NCI-H2029 (cell line): Measurements from ENCODE around the gene ERBB4.
A peak's percentile ranks its signal among the peaks of the same experiment; 100 is the strongest.

Experiments used
- DNase-seq: peaks from one replicate; lab custom pipeline; 2025; lab: John Stamatoyannopoulos, UW

The ERBB4 gene

GRCh38 chr2:211468217-211468616, 1070.4 kb downstream of the ERBB4 start:
- no peak for DNase-seq

DNA sequence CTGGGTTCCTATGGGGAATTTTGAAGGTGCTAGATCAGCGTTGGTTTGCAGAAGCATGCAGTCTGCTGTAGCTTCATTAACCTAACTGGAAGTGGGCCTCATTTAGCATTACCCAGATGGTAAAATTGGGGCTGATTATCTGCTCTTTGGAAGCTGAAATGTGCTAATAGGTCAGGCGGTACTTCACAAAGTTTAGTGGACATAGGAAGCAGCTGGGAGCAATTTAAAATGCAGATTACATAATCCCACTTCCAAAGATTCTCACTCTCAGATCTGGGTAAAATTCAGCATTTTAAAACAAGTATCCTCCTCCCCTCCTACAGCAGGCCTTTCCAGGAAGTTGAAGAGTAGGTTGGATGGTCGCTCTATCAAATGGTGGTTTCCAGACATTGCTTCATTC, 1075.2 kb downstream of the ERBB4 start:
- no peak for DNase-seq

GRCh38 chr2:211458974-211459373, 1079.6 kb downstream of the ERBB4 start:
- DNase-seq, result no peak

DNA sequence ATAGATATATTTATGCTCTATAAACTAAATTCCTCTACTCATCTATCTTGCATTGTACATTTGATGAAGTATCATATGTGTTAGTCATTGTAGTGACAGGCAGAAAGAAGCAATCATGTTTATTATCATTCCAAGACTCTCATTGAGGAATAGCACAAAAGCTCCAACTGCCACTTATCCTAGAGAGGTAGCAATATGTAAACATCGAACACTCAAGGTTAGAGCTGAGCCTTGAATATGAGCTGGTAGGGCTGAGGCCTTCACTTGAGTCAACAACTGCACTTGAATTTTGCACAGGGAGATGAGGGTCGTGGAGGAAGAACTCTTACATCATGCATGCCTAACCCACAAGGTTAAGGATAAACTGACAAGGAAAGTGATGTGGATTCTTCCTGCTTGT, 1081.3 kb downstream of the ERBB4 start:
- DNase-seq, result peak; percentile 59

DNA sequence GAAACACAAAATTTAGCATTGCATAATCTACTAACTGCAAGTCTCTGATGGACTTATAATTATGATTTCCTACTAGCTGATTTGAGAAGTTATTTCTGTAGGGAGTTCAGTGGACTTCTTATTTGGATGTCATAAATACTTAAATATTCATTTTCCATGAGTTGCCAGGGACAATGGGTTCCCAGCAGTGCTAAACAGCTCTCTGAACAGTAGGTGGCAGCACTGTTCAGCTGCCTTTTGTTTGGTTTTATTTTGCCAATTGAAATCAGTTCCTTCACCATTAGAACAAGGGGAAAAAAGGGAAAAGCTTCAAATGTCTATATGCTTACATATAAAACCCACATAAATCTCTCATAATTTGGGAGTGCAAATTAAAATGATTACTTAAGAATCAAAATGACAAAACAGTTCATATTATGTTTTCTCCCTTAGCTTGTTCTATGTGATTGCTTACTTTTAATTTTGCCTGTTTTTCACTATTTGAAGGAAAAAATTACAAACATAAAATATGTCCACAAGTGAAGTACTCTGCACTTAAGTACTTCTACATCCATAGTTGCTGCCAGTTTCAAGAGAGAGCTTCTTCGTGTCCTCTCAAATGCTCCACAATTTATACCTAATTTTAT, 1083.3 kb downstream of the ERBB4 start:
- DNase-seq, result peak; percentile 26

DNA sequence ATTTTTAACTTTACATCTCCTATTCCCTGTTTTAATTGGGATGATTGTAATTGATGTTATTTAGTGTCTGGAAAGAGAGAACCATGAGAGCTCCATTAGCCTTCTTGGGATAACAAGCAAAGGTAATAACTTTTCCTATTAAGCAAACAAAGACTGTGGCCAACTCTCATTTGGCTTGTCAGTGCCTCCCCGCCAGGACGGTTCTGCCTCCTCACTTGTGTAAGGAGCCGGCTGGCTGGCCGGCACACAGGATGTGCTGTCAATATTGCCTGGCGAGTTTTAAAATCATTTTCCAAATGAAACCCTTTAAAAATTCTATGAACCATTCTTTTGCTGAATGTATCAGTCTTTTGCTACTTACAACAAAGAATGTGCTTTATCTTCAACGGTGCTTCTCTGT, 1083.9 kb downstream of the ERBB4 start:
- DNase-seq, result no peak

- DNase-seq, result no peak
Observed at GRCh38 chr2:211453311-211453887, 1085.2 kb downstream of the ERBB4 start.

GRCh38 chr2:211451642-211452041, 1087.0 kb downstream of the ERBB4 start:
- no peak for DNase-seq

DNA sequence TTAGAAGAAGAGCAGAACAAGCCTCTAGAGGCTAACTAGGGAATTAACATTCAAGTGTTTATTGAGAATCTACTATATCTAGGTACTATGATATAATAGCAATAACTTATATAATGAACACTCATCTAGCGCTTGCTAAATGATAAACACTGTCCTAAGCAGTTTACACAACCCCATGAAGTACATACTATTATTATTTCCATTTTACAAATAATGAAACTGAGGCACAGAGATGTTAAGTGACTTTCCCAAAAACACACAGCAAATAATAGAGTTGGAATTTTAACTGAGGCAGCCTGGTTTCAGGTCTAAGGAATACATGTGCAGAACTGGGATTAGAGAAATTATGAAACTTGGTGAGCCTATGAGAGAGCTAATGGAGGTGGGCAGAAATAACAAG, 1088.8 kb downstream of the ERBB4 start:
- DNase-seq, result no peak

DNA sequence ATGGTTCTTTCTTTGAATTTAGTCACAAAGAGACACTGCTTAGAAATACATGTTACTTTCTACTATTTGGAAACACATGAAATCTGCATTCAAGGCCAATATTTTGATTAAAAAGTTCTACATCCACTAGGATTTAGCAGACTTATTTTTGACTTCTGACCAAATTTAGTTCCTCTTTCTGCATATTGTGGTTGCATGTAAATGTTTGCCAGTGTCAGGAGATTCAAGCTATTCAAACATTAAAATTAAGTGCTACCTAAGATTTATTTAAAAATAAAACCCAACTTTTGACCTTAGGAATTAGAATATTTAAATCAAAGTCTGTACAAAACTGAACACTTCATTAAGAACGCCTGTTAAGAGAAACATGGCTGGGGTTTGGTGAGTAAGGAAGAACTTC, 1091.1 kb downstream of the ERBB4 start:
- DNase-seq, result no peak

DNA sequence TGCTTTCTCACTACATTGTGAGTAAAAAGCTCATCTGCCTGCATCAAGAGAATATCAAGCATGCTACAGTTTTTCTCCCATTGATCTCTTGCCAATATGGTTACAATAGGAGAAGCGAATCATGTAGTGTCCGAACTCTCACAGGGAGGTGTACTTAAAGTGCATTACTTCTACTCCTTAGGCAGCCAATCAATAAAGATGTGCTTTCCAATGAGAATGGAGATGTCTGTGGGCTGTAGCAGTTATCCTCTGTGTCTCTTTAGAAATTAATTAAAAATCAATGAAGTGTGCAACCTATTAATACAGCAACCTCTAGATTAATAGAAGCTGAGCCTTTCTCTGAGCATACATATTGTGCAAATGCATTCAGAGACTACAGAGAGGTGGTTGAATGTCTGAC, 1098.5 kb downstream of the ERBB4 start:
- no peak for DNase-seq

DNA sequence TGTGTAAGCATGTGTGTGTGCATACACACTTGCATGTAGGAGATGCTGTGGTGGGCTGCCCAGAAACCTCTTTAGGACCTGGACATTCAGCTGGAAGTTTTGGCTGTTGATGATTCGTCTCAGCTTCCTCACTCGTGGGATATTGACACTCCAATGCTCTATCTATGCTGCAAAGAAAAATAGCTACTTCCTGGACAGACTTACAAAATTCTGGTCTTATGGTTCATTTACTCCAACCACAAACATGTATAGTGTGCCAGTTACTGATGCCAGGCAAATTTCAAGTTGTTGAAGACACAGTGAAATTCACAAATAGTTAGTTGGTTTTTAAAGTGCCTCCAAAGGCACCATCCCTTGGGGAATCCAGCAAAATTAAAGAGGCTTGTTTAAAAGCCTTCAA, 1099.6 kb downstream of the ERBB4 start:
- no peak for DNase-seq

DNA sequence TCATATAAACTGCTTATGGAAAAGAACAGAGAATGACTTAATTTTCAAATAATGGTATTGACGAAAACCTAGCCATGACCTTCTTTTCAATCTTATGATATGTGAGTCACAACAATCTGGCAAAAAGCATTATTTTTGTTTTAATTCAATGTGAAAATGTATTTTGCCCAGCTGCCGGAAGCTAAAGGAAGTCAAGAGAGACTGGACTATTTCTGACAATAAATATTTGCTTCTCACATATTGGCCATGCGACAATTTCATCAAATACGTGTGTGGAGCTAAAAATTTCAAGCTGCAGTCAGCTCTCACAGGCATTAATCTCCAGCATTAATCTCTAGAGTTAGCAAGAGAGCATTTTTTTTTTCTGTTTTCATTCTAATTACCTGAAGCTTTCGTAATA, 1101.2 kb downstream of the ERBB4 start:
- DNase-seq, result no peak

DNA sequence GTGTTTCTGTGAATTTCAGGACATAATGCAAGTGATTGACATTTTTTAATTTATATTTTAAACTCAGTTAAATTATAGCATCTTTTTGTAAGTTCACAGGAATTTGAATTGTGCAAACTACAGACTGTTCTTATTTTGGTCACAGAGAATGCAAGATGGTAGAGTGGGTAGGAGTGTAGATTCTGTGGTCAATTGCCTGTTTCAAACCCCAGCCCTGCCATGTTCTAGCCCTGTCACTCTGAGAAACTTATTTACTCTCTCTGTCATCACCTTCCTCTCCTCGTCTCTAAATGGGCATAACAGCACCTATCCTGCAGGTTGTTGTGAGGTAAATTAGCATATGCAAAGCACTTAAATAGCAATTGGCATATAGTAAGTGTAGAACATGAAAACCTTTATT, 1102.4 kb downstream of the ERBB4 start:
- DNase-seq, result no peak

GRCh38 chr2:211435331-211435730, 1103.3 kb downstream of the ERBB4 start:
- no peak for DNase-seq

DNA sequence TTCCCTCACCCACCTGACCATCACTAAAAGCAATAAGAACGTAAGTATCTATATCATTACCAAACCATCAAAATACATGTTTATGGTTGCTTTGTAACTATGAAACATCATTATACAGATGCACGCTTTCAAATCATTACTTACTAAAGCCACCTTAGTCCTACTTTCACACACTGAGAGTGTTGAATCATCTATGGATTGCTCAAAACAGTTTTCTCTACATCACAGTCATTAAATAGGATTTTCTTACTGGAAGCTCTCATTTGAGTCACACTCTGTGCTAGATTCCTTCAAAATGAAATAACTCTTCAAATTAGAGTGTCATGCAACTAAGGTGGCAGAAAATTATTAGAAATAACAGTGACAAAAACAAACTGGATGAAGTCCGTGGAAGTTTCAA, 1103.8 kb downstream of the ERBB4 start:
- DNase-seq, result no peak

DNA sequence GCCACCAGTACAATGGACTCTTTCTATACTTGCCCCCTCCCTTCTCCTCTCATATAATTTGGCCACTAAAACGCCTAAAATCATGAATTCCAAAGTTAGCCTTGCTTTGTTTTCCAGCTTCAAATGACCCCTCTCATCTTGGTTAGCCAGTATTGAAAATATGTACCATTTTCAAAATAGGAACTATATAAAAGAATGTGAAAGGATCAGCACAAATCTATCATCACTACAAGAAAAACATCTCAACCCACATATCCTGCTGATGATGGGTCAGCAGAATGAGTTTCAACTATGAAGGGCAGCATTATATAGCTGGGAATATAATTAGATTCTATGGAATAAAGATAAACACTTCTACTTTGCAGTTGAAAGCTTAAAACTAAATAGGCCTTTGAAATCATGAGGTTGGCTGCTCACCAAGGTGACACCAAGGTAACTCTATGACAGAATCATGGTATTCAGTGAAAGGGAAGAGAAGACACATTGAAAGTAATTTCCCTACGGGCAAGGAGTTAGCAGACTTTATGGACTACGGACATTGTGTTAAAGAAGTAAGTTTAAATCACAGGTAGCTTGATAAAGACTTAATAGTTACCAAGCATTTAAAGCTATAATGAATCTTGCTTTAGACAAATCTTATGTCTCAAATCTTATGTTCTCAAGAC, 1109.2 kb downstream of the ERBB4 start:
- DNase-seq, result no peak

- DNase-seq, result no peak
Observed at GRCh38 chr2:211426240-211426639, 1112.4 kb downstream of the ERBB4 start.

DNA sequence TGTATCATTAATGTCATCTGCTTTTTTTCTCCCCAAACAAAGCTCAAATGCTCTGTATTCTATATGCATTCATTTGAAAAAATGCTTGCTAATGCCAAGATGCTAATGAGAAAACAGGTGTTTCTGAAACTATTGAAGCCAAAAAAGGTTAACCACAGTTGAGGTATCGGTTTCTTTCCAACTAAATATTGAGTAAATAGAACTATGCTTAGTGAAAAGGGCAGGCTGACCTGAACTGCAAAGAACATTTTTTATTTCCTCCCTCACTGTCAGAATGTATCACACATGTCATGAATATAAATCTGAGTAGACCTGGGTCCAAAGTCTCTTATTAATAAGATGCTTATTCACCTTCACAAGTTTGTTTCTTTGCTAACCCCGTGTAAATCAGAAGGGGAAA, 1115.6 kb downstream of the ERBB4 start:
- DNase-seq, result no peak

DNA sequence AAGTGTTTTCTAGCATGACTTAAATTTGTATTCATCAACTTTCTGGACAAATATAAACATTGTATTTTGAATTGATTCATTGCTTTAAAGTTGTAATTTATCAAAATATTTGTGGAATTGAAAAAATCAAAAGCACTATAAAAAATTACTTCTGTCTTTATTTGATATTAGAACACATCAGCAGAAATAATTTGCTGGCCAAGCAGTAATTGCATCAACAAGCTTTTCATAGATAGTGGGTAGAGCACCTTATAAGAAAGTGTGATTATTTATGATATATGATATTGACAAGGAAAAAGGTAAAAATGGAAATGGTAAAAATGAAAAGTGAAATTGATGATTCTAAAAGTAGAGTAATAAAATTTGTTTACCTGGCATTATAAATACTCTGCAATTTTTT, 1121.1 kb downstream of the ERBB4 start:
- no peak for DNase-seq

DNA sequence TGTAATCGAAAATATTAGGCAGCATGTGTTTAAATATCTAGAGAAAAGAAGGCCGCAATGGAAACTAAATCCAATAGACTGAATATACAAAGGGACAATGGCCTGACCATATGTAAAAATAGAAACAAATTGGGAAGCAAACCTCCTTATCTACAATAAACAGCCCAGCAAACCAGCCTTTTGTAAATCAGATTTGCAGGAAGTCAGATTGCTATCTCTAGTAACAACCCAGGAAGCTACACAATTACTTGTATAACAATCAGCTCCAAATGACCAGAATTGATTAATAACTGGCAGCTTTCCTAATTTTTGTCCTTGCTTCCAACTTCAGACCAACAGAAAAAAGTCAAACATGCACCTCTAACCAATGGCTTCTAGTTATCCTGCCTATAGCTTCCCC, 1122.2 kb downstream of the ERBB4 start:
- no peak for DNase-seq

GRCh38 chr2:211413746-211414145, 1124.9 kb downstream of the ERBB4 start:
- DNase-seq, result no peak

DNA sequence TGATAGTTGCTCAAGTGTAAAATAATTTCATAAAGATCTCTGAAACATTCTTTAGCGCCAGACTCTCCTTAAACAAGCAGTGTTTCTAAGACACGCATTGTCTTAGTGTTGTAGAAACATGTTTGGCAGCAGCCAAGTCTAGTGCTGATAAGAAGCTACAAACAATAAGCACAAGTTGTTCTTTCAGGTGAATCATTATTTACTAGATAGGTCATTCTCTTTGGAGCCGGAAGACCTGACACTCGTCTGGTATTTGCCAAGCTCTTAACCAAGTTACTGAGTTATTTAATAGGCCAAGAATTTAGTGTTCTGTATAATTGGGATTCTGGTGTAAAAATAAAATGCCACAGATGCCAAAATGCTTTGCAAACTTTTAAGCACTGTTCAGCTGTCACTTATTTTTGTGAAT, 1130.1 kb downstream of the ERBB4 start:
- DNase-seq, result peak; percentile 14

GRCh38 chr2:211407076-211407475, 1131.5 kb downstream of the ERBB4 start:
- no peak for DNase-seq
